GM23338 (cell line): Measurements from ENCODE around the gene PPP1R12A. TPM values are rescaled to one million over a fixed set of nuclear protein-coding genes. Genes with fewer than 3 reads are reported as not detected.
A peak's percentile ranks its signal among the peaks of the same experiment; 100 is the strongest.

Experiments
- ATAC-seq: fragments of 200-7000 bp; cut with Tn5 transposase; 3 replicates; pipeline ENCODE4 v1.9.1; 2020
- DNase-seq: peaks from one replicate; pipeline ENCODE4 v3.0.0-alpha.2; 2015; ENCODE audit warnings: low spot score
- H2AFZ ChIP-seq: fragments of 200-600 bp; sonication (generic); 2 replicates; pipeline ENCODE4 v1.8.0; 2016; ENCODE audit warnings: antibody characterized with exemption, mild to moderate bottlenecking, moderate library complexity
- H3F3A ChIP-seq: fragments of 200-600 bp; sonication (generic); replicated peaks from 2 replicates; pipeline ENCODE4 v1.8.0; 2017; ENCODE audit warnings: antibody characterized with exemption, mixed run types, low read depth
- H3K27ac ChIP-seq: fragments of 200-600 bp; sonication (generic); 2 replicates; pipeline ENCODE4 v1.6.1; 2016; ENCODE audit warnings: low read depth
- H3K27me3 ChIP-seq: fragments of 200-600 bp; sonication (generic); 2 replicates; pipeline ENCODE4 v1.8.0; 2016; ENCODE audit warnings: mild to moderate bottlenecking, mixed run types, moderate library complexity; ENCODE audit not compliant: insufficient read depth
- H3K36me3 ChIP-seq: fragments of 200-600 bp; sonication (generic); 2 replicates; pipeline ENCODE4 v1.8.0; 2016; ENCODE audit warnings: mild to moderate bottlenecking; ENCODE audit not compliant: insufficient read depth
- H3K4me1 ChIP-seq: fragments of 200-600 bp; sonication (generic); 2 replicates; pipeline ENCODE4 v1.8.0; 2016; ENCODE audit warnings: mild to moderate bottlenecking, moderate library complexity; ENCODE audit not compliant: insufficient read depth
- H3K4me2 ChIP-seq: fragments of 200-600 bp; sonication (generic); 2 replicates; pipeline ENCODE4 v1.7.1; 2017; ENCODE audit warnings: mixed run types
- H3K4me3 ChIP-seq: fragments of 200-600 bp; sonication (generic); 2 replicates; pipeline ENCODE4 v1.6.1; 2016; ENCODE audit warnings: mixed run types
- H3K79me2 ChIP-seq: fragments of 200-600 bp; sonication (generic); replicated peaks from 2 replicates; pipeline ENCODE4 v1.8.0; 2017; ENCODE audit warnings: mild to moderate bottlenecking; ENCODE audit not compliant: insufficient read depth
- H3K9me2 ChIP-seq: fragments of 200-600 bp; sonication (generic); 2 replicates; pipeline ENCODE4 v1.8.0; 2017; ENCODE audit not compliant: insufficient read depth
- H4K20me1 ChIP-seq: fragments of 200-600 bp; sonication (generic); replicated peaks from 2 replicates; pipeline ENCODE4 v1.8.0; 2017; ENCODE audit warnings: mild to moderate bottlenecking; ENCODE audit not compliant: insufficient read depth
- H3K27ac Mint-ChIP-seq: 2 replicates; pipeline ENCODE4 v1.8.0; 2020; ENCODE audit warnings: inconsistent platforms, mild to moderate bottlenecking, moderate library complexity, mixed read lengths
- H3K27me3 Mint-ChIP-seq: 3 replicates; pipeline ENCODE4 v1.8.0; 2022; ENCODE audit warnings: low read depth, mild to moderate bottlenecking, moderate library complexity, mixed read lengths, inconsistent platforms; ENCODE audit not compliant: insufficient read depth, poor library complexity
- H3K36me3 Mint-ChIP-seq: 3 replicates; pipeline ENCODE4 v1.8.0; 2021; ENCODE audit warnings: low read depth, mild to moderate bottlenecking, inconsistent platforms, moderate library complexity, mixed read lengths
- H3K4me1 Mint-ChIP-seq: 3 replicates; pipeline ENCODE4 v1.8.0; 2020; ENCODE audit warnings: mild to moderate bottlenecking, inconsistent platforms, mixed read lengths
- H3K4me3 Mint-ChIP-seq: 3 replicates; pipeline ENCODE4 v1.8.0; 2021; ENCODE audit warnings: moderate library complexity, mild to moderate bottlenecking, inconsistent platforms, mixed read lengths
- H3K9me3 Mint-ChIP-seq: 3 replicates; pipeline ENCODE4 v1.8.0; 2020; ENCODE audit warnings: moderate library complexity, mild to moderate bottlenecking, inconsistent platforms, mixed read lengths
- EZH2 ChIP-seq: fragments of 200-600 bp; sonication (generic); IDR thresholded peaks from one replicate; pipeline ENCODE4 v1.8.0; 2017; ENCODE audit warnings: antibody characterized with exemption, mild to moderate bottlenecking, low read depth; ENCODE audit not compliant: unreplicated experiment
- JUNB ChIP-seq: IDR thresholded peaks from one replicate; pipeline ENCODE4 v1.6.1; 2016; ENCODE audit warnings: antibody characterized with exemption; ENCODE audit not compliant: unreplicated experiment
- POLR2AphosphoS5 ChIP-seq: IDR thresholded peaks from 2 replicates; pipeline ENCODE4 v1.6.1; 2016; ENCODE audit warnings: antibody characterized with exemption, low read depth
- REST ChIP-seq: IDR thresholded peaks from one replicate; pipeline ENCODE4 v1.6.1; 2018; ENCODE audit warnings: antibody characterized with exemption; ENCODE audit not compliant: unreplicated experiment
- STAT1 ChIP-seq: IDR thresholded peaks from one replicate; pipeline ENCODE4 v1.6.1; 2016; ENCODE audit warnings: antibody characterized with exemption; ENCODE audit not compliant: unreplicated experiment
- polyA plus RNA-seq: library from polyadenylated mRNA; unstranded; fragments of >200 nt; fragmentation: Nextera tagmentation; extraction: Ambion mirVana; gene quantifications from 2 replicates; pipeline ENCODE4 v1.2.1, GENCODE V29; 2016
- total RNA-seq: library from RNA; depleted of rRNA; stranded (reverse); fragments of >200 nt; shearing (Covaris generic); gene quantifications from 2 replicates; pipeline ENCODE4 v1.2.3, GENCODE V29; 2014
- TF ChIP-seq, protein P1 (sequence below), 2 experiments: fragments of 200-600 bp in 1 of 2; sonication (generic) in 1 of 2; conservative IDR thresholded peaks; 2 replicates each; pipeline versions ENCODE4 v1.5.1 to v1.6.1; 2016 to 2017; ENCODE audit warnings: antibody characterized with exemption in 2 of 2, low read depth in 2 of 2, mild to moderate bottlenecking in 2 of 2, moderate library complexity in 1 of 2

The PPP1R12A gene
- total and polyA plus RNA-seq, 2 experiments from 2014 or later = 91.6 to 146 TPM

GRCh38 chr12:79747274-79747673 is 187.6 kb downstream of the PPP1R12A start (continued):
- no peak for TF ChIP-seq EZH2
- no peak for TF ChIP-seq REST
- TF ChIP-seq POLR2AphosphoS5 = no peak

DNA sequence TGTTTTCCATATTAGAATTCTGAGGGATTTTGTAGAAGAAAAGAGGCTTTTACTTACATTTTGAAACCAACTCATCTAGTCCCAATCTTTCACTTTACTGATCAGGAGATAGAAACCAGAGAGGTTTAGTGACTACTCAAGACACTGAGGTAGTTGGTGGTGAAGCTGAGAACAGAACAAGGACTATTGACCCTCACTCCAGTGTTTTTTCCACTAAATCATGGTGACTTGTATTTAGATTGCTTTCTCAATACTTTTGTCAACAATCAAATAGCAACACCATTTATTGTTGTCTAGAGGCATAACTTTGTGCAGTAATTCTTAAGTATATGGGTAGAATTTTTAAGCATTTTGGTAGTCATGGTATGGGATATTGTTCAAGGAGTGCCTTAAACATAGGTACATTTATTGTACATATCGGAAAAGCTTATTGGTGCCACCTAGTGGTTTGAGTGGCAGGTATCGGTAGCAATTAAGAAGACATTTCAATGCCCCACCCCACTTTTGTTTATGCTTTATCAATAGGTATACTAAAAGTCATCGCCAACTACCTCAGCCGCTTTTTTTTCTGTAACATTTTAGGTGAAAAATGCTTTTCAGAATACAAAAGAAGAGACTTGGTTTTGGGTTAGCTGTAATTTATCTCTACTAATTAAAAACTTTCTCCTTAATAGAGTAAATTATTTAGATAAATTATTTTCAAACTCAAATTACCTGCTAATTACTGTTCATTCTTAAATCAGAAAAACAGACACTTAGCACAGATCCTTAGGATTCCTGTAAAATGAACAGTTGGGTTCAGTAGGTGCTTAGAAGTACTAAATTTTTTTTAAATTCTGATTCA is 196.8 kb downstream of the PPP1R12A start:
- TF ChIP-seq, protein P1, sequence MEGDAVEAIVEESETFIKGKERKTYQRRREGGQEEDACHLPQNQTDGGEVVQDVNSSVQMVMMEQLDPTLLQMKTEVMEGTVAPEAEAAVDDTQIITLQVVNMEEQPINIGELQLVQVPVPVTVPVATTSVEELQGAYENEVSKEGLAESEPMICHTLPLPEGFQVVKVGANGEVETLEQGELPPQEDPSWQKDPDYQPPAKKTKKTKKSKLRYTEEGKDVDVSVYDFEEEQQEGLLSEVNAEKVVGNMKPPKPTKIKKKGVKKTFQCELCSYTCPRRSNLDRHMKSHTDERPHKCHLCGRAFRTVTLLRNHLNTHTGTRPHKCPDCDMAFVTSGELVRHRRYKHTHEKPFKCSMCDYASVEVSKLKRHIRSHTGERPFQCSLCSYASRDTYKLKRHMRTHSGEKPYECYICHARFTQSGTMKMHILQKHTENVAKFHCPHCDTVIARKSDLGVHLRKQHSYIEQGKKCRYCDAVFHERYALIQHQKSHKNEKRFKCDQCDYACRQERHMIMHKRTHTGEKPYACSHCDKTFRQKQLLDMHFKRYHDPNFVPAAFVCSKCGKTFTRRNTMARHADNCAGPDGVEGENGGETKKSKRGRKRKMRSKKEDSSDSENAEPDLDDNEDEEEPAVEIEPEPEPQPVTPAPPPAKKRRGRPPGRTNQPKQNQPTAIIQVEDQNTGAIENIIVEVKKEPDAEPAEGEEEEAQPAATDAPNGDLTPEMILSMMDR (conservative IDR thresholded peaks at IDR 0.05; ENCODE audit: low read depth in 2 of 2) = peak; percentile 80 to 95
- no peak for TF ChIP-seq EZH2
- H4K20me1 ChIP-seq = no peaks in the 10 kb centered on the region
- DNase-seq (peak; percentile 76), ATAC-seq (peak; percentile 66)
- Mint-ChIP-seq H3K27ac (no peak overlapping the region), H3K27me3 (no peaks in the 10 kb centered on the region), H3K36me3 (no peaks in the 10 kb centered on the region), H3K9me3 (no peaks in the 10 kb centered on the region), H3K4me1 (peaks cover 8% of the 10 kb centered on the region; the same call in 2 of the 3 replicates), H3K4me3 (no peak overlapping the region)
- no peaks in the 10 kb centered on the region for H3K36me3 ChIP-seq
- no peaks in the 10 kb centered on the region; the same call in 1 of the 2 replicates for H3K4me1 ChIP-seq
- no peaks in the 10 kb centered on the region for H3F3A ChIP-seq
- H3K27me3 ChIP-seq = no peaks in the 10 kb centered on the region
- H3K4me2 ChIP-seq = no peak overlapping the region
- no peaks in the 10 kb centered on the region for H3K9me2 ChIP-seq
- H3K79me2 ChIP-seq = no peaks in the 10 kb centered on the region
- no peak overlapping the region for H2AFZ ChIP-seq
- no peak overlapping the region for H3K27ac ChIP-seq
- no peak overlapping the region for H3K4me3 ChIP-seq

- Histone ChIP-seq H3K4me3 (no peak overlapping the region), H3K4me1 (no peaks in the 10 kb centered on the region; the same call in 1 of the 2 replicates), H4K20me1 (no peaks in the 10 kb centered on the region), H3F3A (no peaks in the 10 kb centered on the region), H3K27ac (no peak overlapping the region), H3K27me3 (no peaks in the 10 kb centered on the region), H2AFZ (no peak overlapping the region), H3K36me3 (no peaks in the 10 kb centered on the region), H3K4me2 (no peak overlapping the region), H3K79me2 (no peaks in the 10 kb centered on the region), H3K9me2 (no peaks in the 10 kb centered on the region)
- DNase-seq (no peak), ATAC-seq (no peak)
- no peaks in the 10 kb centered on the region for H3K9me3 Mint-ChIP-seq
- H3K4me3 Mint-ChIP-seq = no peak overlapping the region
- H3K4me1 Mint-ChIP-seq = peaks cover 4% of the 10 kb centered on the region; the same call in 2 of the 3 replicates
- H3K27ac Mint-ChIP-seq = no peak overlapping the region
- no peaks in the 10 kb centered on the region for H3K27me3 Mint-ChIP-seq
- no peaks in the 10 kb centered on the region for H3K36me3 Mint-ChIP-seq
- TF ChIP-seq STAT1 (no peak), JUNB (no peak)
- TF ChIP-seq, protein P1 (conservative IDR thresholded peaks at IDR 0.05; ENCODE audit: low read depth in 2 of 2) = no peak
These were observed 202.3 kb downstream of the PPP1R12A start for GRCh38 chr12:79732638-79733037.
